Measurements from ENCODE around the gene MPHOSPH6. TPM values are rescaled to one million over a fixed set of nuclear protein-coding genes. Genes with fewer than 3 reads are reported as not detected.

MPHOSPH6 gene
- total RNA-seq, 1 donor from 2014 or later = 28.4 TPM

- TF ChIP-seq, protein P1, sequence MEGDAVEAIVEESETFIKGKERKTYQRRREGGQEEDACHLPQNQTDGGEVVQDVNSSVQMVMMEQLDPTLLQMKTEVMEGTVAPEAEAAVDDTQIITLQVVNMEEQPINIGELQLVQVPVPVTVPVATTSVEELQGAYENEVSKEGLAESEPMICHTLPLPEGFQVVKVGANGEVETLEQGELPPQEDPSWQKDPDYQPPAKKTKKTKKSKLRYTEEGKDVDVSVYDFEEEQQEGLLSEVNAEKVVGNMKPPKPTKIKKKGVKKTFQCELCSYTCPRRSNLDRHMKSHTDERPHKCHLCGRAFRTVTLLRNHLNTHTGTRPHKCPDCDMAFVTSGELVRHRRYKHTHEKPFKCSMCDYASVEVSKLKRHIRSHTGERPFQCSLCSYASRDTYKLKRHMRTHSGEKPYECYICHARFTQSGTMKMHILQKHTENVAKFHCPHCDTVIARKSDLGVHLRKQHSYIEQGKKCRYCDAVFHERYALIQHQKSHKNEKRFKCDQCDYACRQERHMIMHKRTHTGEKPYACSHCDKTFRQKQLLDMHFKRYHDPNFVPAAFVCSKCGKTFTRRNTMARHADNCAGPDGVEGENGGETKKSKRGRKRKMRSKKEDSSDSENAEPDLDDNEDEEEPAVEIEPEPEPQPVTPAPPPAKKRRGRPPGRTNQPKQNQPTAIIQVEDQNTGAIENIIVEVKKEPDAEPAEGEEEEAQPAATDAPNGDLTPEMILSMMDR (conservative IDR thresholded peaks at IDR 0.05) = no peak
- Mint-ChIP-seq H3K9me3 (no peaks in the 10 kb centered on the region), H3K27ac (no peak overlapping the region), H3K4me1 (ENCODE audit: unreplicated experiment) (no peaks in the 10 kb centered on the region), H3K36me3 (no peaks in the 10 kb centered on the region), H3K4me3 (no peak overlapping the region), H3K27me3 (peaks cover 68% of the 10 kb centered on the region)
- DNase-seq (ENCODE audit: extremely low spot score, unreplicated experiment) = no peak
Measured at GRCh38 chr16:82175627-82176026, 5.6 kb upstream of the MPHOSPH6 start.

DNA sequence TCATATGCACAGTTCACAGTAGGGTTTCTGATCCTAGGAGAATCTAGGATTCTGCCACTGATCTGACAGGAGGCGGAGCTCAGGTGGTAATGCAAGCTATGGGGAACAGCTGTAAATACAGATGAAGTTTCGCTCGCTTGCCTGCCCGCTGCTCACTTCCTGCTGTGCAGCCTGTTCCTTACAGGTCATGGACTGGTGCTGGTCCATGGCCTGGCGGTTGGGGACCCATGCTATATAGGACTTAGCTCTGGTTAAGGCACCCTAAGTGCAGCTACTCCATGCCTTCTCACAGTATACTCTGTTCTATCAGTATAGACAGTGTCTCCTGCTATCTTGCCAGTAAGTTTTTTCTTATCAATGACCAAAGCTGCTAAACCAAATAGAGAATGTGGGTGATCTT lies 2.4 kb downstream of the MPHOSPH6 start:
- Mint-ChIP-seq H3K9me3 (no peaks in the 10 kb centered on the region), H3K27ac (no peak overlapping the region), H3K4me1 (ENCODE audit: unreplicated experiment) (peaks cover 7% of the 10 kb centered on the region), H3K36me3 (peaks cover 38% of the 10 kb centered on the region), H3K4me3 (no peak overlapping the region), H3K27me3 (peaks cover 21% of the 10 kb centered on the region)
- TF ChIP-seq, protein P1 (conservative IDR thresholded peaks at IDR 0.05) = no peak
- DNase-seq (ENCODE audit: extremely low spot score, unreplicated experiment) = no peak

DNA sequence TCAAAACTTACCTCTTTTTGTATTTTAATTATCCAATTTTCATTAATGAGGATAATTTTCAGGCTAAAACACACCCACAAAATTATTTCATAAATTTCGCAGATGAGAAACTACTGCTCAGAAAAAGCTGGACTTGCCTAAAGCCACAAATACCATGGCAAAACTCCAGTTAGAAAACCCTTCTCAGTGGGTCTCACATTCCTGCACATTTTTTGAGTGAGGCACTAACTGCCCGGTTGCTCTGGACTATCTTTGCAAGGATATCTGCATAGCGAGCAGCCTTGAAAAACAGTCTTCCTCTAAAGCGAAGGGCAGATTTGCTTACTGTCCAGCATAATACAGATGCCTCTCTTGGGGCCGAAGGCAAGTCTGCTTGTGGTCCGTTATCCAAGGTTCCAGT lies 9.8 kb downstream of the MPHOSPH6 start:
- H3K36me3 Mint-ChIP-seq = peaks cover 48% of the 10 kb centered on the region
- H3K4me3 Mint-ChIP-seq = no peak overlapping the region
- H3K27ac Mint-ChIP-seq = no peak overlapping the region
- H3K4me1 Mint-ChIP-seq (ENCODE audit: unreplicated experiment) = no peaks in the 10 kb centered on the region
- H3K9me3 Mint-ChIP-seq = no peaks in the 10 kb centered on the region
- TF ChIP-seq, protein P1 (conservative IDR thresholded peaks at IDR 0.05) = no peak
- H3K27me3 Mint-ChIP-seq = no peaks in the 10 kb centered on the region
- DNase-seq (ENCODE audit: extremely low spot score, unreplicated experiment) = no peak

DNA sequence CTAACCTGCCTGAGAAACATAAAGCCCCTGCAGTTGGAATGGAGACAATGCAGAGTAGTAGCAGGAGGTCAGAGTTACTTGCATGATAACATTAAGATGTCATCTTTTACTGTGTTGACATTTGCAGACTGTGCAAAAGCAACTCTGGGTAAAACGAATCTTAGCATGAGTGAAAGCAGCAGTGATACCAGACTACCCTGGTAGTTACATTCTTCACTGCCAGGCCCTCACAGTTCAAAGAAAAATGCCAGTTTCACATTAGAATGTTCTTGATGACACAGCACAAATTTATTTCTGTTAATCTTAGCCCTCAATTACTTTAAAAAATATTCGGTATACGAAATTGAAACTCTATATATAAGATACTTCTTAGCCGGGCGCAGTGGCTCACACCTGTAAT lies 12.2 kb downstream of the MPHOSPH6 start:
- peaks cover 55% of the 10 kb centered on the region for H3K36me3 Mint-ChIP-seq
- H3K4me3 Mint-ChIP-seq = no peak overlapping the region
- no peak overlapping the region for H3K27ac Mint-ChIP-seq
- no peaks in the 10 kb centered on the region for H3K27me3 Mint-ChIP-seq
- H3K4me1 Mint-ChIP-seq (ENCODE audit: unreplicated experiment) = no peaks in the 10 kb centered on the region
- TF ChIP-seq, protein P1 (conservative IDR thresholded peaks at IDR 0.05) = no peak
- no peak for DNase-seq (ENCODE audit: extremely low spot score, unreplicated experiment)
- H3K9me3 Mint-ChIP-seq = no peaks in the 10 kb centered on the region

- Mint-ChIP-seq H3K27me3 (no peaks in the 10 kb centered on the region), H3K4me1 (ENCODE audit: unreplicated experiment) (no peaks in the 10 kb centered on the region), H3K27ac (no peak overlapping the region), H3K36me3 (peaks cover 52% of the 10 kb centered on the region), H3K9me3 (no peaks in the 10 kb centered on the region), H3K4me3 (no peak overlapping the region)
- TF ChIP-seq, protein P1 (conservative IDR thresholded peaks at IDR 0.05) = no peak
- DNase-seq (ENCODE audit: extremely low spot score, unreplicated experiment) = no peak
Measured at GRCh38 chr16:82157534-82157812, 12.6 kb downstream of the MPHOSPH6 start.
